Endothelial cell of hepatic sinusoid (primary cell): ENCODE data around the gene IQCK.

ENCODE experiments used
- in situ Hi-C: cut with HindIII; loops from 2 replicates; pipeline ENCODE4 v1.10.0; 2017; ENCODE audit warnings: low sequenced_read_pairs

Gene IQCK

DNA sequence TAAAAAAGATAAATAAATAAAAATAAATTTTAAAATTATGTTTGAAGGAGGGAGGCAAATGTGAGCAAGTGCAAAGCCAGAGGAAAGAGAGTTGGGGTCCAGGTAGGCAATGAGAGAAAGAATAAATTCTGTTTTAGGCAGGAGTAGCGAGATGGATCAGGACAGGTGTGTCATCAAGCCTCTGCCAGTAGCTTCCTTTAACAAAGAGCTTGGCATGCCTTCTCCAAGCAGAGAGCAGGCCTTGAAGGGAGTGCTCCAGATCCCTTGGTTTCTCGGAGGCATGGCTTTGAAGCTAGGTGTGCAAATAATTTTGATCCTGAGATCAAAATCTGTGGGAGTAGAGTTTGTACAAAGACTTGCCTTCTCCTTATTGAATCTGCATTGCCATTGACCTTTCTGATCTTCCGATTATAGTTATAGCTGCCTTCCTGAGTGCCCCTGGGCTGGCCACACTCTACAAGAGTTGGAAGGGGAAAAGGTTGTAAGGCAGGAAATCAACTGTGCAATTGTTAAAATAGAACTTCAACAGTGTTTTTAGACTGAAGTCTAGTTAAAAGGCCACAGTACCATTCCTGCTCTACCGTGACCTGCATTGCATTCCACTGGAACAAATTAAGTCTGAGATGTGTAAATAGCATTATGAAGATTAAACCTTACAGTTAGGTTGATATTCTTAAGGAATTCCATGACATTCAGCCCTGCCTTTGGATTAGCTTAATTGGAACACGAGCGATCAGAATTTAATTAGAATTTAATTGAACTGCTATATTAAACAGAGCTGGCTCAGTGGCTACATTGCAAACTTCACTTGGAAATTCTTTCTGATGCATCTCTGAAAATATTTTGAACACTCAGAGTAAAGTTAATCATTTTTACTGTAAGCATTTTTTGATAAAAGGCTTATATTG, 33.7 kb downstream of the IQCK start:
- in situ Hi-C loops: no loop called here

DNA sequence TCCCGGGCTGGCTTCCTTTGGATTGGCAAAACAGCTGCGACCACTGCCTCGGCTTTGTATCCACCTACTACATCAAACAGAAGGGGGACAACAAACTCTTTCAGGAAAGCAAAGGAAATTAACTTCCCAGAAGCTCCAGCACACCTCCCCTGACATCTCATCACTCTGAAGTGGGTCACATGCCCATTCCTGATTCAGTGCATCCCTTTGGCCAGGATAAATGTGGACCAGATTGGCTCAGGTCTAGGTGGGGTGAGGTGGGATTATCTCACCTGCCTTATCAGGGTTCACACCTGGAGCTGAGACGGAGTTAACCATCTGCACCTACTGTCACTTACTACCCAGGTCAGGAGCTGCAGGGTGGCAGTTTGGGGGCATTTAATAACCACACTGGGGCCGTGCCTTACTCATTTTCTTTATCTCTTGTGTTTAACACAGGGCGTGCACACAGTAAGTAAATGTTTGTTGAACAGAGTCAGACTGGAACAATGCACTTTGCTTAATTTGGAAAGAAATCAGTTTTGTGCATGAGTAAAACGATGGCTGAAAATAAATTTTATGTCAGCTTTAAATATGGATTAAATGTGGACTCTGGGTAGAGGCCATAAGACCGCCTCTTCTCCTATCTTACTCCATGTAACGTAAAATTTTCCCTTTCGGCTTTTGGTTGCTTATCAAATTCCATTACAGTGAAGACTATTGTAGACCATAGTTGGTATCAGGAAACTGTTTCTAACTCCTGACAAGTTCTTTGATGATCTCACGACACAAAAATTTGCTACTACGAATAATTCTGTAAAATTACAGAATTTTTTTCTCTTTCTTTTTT, 36.0 kb downstream of the IQCK start:
- in situ Hi-C loops: no loop called here

GRCh38 chr16:19754644-19755036, 36.6 kb downstream of the IQCK start:
- in situ Hi-C loops: no loop called here

- in situ Hi-C loops: no loop called here
Measured at GRCh38 chr16:19755268-19755667, 37.2 kb downstream of the IQCK start.

DNA sequence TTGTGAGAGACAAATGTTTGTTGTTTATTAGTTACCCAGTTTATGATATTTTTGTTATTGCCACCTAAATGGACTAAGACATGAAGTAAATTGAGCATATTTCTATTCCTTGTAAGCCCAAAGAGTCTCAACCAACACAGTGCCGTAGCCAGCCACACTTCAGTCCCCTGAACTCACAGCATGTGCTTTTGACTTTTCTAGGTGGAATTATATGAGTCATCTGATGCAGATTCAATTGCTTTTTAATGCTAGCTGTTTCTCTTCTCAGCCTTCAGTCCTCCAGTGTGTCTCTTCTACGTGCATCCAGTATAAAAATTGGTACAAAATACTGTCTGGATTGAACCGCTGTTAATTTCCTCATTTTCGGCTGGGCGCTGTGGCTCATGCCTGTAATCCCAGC, 39.0 kb downstream of the IQCK start:
- in situ Hi-C loops: no loop called here

DNA sequence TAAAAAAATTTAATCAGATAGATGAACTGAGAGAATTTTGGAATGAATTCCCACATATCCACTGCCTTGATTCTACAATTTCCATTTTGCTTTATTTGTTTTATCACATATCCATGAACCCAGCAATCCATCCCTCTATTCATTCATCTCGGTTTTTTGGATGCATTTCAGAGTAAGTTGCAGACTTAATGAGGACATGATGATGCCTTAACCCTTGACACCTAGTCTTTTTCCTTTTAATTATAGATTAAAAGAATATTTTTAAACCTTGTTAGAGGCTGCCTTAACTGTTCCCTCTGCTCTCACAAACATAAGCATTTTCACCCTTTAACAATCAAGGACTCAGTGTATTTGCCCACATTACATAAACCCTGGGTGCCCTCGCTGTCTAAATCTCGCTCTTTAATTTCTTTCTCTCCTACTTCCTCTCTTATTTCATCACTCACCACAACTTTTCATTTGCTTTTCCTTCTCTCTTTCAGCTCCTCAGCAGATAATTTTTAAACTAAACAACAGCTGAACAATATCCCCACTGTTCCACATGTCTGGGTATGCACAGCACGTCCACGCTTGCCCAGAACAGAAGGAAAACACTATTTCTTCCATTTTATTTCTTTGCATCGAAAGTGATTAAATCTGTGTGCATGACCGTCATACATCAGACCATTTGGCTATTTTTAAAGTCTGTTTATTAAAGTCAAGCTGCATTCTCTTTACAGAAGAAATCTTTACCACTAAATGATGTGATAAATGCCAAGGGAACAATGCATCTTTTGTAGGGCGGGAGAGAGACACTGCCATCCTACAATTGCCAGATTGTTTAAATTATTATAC, 39.9 kb downstream of the IQCK start:
- in situ Hi-C loops: no loop called here

DNA sequence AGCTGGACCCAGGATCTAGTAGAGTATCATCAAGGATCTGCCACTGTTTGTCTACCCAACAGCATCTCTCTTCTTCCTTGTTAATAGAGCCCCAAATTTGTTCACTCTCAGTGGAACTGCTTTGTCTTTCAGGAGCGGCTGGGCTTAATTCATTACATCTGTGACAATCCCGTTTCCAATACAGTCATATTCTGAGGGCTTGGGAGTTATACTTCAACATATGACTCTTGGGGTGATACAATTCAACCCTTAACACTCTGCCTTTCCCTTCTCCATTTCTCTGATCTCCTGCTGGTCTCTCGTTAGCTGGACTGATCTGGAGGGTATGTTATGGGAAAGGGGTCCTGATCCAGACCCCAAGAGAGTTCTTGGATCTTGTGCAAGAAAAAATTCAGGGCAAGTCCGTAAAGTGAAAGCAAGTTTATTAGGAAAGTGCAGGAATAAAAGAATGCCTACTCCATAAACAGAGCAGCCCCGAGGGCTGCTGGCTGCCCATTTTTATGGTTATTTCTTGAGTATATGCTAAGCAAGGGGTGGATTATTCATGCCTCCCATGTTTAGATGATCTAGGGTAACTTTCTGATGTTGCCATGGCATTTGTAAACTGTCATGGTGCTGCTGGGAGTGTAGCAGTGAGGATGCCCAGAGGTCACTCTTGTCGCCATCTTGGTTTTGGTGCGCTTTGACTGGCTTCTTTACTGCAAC, 42.4 kb downstream of the IQCK start:
- in situ Hi-C loops: no loop called here

DNA sequence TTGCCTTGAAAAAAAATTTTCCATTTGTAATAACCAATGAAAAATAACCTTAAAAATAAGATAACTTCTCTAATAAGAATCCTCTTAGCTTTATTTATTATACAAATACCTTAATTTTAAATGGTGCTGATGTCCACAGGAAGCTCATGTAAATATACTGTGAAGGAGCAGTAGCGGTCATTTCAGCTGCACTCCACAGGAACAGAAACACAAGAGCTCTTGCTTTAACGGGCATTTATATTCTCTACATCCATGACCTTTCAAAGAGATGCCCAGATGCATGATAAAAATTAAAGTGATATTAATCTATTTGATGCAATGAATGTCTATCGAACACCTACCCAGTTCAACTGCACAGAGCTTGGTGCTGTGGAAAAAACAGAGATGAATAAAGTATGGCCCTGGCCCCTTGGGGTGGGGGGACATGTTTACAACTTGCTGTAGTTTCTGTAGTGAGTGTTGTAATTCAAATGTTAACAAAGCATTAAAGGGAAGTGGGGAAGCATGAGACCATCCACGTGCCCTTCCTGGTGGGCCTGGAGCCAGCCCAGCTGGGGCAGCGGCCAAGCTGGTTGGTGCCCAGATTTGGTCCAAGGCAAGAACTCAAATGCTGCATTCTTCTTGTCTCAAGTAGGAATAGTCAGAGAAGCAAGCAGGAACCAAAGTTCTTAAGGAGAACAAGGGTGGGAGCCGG, 47.9 kb downstream of the IQCK start:
- in situ Hi-C loops: no loop called here

DNA sequence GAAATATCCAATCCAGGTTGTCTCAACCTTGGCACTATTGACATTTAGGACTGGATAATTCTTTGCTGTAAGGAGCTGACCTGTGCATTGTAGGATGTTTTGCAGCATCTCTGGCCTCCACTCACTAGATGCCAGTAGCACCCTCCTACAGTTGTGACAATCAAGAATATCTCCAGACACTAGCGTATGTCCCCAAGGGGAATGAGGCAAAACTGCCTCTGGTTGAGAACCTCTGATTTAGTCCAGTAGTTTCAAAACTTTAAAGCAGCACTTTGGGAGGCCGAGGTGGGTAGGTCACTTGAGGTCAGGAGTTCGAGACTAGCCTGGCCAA, 48.4 kb downstream of the IQCK start:
- in situ Hi-C loops: no loop called here

- in situ Hi-C loops: no loop called here
Measured at GRCh38 chr16:19766988-19767387, 48.9 kb downstream of the IQCK start.

DNA sequence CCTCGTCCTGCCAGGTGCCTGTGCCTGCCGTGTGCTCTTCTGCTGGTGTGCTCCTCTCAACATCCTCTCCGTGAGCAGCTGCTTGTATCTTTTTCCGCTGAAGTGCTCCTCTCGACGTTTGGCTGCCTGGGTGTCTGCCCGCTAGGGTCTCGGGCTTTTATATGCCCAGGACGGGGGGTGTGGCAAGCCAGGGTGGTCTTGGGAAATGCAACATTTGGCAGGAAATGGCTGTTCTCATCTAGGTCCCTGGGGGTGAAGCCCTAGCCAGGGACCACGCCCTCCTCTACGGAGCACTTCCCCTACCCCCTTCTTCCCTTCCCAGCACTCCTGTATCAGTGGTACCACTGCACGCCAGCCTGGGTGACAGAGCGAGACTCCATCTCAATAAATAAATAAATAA, 49.4 kb downstream of the IQCK start:
- in situ Hi-C loops: no loop called here

- in situ Hi-C loops: no loop called here
Measured at GRCh38 chr16:19769239-19769638, 51.2 kb downstream of the IQCK start.

DNA sequence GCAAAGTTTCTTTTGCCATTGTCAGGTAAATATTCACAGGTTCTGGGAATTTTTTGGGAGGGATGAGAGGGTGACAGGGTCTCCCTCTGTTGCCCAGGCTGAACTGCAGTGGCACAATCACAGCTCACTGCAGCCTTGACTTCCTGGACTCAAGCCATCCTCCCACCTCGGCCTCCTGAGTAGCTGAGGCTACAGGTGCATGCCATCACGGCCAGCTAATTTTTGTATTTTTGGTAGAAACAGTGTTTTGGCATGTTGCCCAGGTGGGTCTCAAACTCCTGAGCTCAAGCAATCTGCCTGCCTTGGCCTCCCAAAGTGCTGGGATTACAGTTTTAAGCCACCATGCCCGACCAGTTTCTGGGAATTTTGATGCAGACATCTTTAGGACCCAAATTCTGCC, 53.0 kb downstream of the IQCK start:
- in situ Hi-C loops: no loop called here

DNA sequence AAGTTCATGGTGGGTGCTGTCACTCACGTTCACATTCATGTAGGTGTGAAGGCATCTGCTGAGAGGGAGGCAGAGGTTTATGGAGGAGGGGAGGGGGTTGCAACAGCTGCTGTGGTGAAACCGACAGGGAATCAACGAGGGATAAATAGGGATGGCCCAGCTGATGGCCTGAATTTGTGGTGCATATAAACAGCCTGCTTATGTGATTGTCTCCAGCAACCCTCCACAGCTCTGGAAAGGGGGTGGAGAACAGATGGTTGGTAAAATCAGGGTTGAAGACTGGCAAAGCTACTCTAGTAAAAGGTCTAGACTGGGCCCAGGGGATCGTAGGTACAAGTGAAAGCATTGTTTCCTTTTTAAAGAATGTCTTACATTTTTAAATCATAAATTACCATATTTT, 53.7 kb downstream of the IQCK start:
- in situ Hi-C loops: no loop called here

DNA sequence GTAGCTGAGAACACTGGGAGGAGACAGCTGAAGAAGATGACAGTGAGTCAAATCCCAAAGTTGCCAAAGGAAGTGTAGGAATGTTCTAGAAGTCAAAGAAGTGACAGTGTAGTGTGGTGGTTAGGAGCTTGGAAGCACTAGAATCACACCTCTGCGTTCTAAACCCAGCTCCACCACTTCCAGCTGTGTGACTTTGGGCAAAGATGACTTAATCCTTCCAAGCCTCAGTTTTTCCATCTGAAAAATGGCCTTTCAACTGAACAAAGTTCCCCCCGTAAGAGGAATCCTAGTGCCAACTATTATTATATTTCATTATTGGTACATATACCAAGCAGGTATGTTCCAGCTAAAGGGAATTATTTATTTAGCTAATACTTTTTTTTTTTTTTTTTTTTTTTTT, 56.0 kb downstream of the IQCK start:
- in situ Hi-C loops: no loop called here

DNA sequence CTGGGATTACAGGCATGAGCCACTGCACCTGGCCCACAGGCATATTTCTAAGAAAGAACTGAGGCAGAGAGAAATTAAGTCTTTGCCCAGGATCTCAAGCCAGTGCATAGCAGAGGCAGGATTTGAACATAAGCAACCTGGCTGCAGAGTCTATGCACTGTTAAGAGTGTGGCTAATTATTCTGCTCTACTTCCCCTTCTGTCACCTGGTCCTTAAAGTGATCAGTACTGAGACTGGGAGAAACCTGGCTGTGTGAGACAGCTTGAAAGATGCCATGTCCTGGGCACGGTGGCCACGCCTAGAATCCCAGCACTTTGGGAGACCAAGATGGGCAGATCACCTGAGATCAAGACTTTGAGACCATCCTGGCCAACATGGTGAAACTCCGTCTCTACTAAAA, 58.1 kb downstream of the IQCK start:
- in situ Hi-C loops: no loop called here

GRCh38 chr16:19776565-19776964, 58.5 kb downstream of the IQCK start:
- in situ Hi-C loops: no loop called here

- in situ Hi-C loops: no loop called here
Measured at GRCh38 chr16:19780321-19780720, 62.2 kb downstream of the IQCK start.

DNA sequence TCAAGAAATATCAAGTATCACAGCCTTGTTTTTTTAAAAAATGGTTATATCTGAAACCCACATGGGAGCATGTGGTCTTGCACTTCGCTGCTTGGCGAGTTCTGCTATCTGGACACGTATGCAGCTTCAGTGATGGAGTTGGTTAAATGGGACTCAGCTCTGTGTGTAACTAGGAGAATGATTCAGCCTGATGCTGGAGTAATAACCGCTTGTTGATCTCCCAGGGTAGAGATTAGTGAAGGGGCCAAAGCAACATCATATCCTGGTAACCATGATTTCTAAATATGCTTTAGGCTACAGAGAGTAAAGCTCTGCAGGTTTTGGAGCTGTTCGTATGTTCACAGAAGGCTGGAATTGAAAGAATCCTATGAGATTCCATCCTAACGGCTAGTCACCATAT, 63.2 kb downstream of the IQCK start:
- in situ Hi-C loops: no loop called here
